SK-N-DZ (cell line): Measurements from ENCODE around the gene POC1A.
"Not testable (repeated sequence)": the region's sequence is repeated elsewhere in the genome, so short reads cannot be mapped to it uniquely, and the experiment has no call there.

ENCODE experiments used
- DNase-seq: peaks from one replicate; pipeline ENCODE4 v3.0.0-alpha.2; 2015; ENCODE audit warnings: low spot score

The POC1A gene

GRCh38 chr3:52184690-52185089 lies 30.5 kb upstream of the POC1A start:
- no peak for DNase-seq

DNA sequence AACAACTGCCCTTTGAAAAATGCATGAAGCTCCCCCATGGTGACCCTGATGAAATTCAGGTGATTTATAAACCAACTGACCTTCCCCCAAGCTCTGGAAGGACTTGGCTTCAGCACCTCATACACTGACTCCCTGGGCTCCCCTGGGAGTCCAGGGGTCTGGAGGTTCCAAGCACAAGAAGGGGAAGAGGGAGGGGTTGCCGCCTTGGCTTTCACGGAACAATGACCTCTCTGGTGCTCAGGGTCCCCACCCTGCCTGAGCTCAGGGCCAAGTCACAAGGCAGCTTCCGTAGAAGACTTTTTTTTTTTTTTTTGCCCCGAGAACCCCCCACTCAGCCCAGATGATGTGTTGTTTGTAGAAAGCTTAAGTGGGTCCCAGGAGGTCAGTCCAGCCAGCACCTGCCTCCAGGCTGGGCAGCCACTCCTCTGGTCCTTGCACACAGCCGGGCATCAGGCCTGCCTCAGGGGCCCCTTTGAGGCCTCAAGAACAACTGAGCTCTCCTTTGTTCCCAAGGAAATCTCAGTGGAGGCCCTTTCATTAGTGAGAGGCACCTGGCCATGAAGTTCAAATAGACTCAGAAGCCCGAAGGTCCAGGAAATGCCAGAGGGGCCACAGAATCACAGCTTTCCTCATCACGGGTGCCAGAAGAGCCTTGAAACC lies 29.7 kb upstream of the POC1A start:
- no peak for DNase-seq

GRCh38 chr3:52182691-52183090 lies 28.5 kb upstream of the POC1A start:
- DNase-seq, result no peak

DNA sequence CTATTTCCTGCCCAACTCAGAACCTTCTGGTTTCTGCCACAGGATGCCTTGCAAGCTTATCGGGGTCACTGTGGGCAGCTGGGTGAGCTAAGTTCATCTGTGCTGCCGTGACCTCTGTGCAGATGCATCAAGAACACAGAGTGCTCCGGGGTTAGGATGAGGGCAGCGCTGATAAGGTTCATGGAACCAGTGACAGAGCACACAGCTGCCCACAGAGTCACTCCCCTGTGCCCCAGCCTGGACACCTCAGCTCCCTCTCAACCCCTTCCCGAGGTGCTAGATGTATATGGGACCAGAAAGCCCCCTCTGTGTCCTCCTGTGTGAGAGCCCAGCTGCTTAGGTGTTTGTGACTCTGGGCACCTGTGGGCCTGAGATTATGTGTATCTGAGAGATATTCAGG lies 28.0 kb upstream of the POC1A start:
- DNase-seq, result no peak

- DNase-seq, result no peak
Observed at GRCh38 chr3:52181543-52181942, 27.3 kb upstream of the POC1A start.

- no peak for DNase-seq
Observed at GRCh38 chr3:52178537-52178936, 24.3 kb upstream of the POC1A start.

- not testable (repeated sequence) for DNase-seq
Observed at GRCh38 chr3:52178126-52178525, 23.9 kb upstream of the POC1A start.

- no peak for DNase-seq
Observed at GRCh38 chr3:52177701-52178042, 23.4 kb upstream of the POC1A start.

DNA sequence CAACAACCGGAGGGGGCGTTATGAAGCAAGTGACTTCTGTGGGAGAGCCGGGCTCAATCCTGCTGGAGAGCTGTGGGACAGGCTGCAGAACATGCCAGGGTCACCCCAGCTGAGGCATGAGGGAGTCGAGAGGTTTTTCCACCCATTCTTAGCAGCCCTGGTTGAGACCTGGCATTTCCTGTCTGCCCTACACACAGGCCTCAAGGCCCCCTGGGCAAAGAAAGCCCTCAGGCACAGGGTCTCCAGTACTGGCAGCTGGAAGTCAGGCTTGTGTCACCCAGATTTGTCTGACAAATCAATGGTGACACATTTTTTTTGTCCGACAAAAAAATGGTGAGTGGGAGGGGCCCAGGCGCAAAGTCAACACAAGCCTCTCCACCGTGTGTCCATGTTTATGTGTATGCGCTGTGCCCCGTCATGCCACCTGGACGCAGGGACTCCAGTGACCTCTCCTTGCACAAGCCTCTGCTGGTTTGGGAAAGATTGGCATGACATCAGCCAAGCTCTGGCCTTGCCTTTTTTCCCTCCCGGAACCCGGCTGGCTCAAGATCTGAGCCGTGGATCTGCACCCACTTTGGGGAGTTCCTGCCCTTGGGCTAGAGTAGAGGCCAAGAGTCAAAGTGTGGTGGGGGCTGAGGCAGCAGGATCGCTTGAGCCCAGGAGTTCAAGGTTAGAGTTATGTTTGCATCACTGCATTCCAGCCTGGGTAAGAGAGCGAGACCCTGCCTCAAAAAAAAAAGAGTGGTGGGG lies 22.9 kb upstream of the POC1A start:
- DNase-seq, result no peak

DNA sequence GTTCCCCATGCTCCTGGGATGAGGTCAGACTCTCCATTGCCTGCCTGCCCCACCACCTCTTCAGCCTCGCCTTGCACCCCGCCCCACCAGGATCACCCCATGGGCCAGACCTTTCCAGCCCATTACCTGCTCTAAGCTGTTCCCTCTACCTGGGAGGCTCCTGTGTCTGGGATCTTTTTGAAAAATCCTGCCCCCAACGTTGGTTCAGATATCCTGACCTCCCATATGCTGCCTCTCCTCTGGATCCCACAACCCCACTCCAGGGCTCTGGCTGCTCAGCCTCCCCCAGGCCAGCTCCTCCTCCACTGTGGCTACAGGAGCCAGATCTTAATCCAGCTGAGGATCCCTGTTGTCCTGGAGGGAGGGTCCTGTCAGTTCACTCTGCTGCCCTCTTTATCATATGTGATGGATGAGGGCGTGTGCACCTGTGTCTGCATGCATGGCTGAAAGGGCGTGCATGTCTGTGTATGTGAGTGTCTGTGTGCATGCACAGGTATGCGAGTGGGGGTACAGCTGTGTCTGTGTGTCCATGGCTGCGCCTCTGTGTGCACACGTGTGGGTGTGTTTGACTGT lies 22.0 kb upstream of the POC1A start:
- no peak for DNase-seq

DNA sequence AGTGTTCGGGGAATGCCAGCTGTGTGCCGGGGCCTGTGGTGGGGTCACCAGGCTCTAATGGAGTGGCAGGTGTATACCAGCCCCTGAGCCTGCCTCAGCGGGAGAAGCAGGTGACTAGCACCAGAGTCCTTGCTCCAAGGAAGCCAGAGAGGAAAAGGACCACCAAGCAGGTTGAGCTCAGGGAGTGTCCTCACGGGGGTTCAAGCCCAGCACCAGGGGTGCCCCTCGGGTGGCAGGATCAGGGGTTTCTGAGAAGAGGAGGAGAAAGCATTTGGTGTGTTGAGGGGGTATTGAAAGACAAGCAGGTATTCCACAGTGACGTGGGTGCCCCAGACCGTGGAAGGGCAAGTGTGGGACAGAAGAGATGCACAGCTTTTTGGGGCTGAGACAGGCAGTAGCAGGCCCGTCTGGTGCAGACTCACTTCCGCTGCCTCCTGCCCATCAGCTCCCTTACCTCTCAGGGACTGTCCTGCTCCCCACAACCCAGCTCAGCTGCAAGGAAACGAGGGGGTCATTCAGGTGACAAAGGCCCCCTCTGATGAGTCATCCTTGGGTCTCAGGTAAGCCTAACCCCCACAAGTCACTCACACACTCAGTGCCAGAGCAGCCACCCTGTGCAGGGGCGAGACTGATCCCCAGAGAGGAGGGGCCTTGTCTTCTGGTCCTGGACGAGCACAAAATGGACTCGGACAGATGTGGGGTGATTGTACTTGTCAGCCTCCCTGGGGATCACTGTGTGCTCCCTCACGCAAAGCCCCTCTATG lies 21.4 kb upstream of the POC1A start:
- no peak for DNase-seq

GRCh38 chr3:52174896-52175295 lies 20.7 kb upstream of the POC1A start:
- no peak for DNase-seq

DNA sequence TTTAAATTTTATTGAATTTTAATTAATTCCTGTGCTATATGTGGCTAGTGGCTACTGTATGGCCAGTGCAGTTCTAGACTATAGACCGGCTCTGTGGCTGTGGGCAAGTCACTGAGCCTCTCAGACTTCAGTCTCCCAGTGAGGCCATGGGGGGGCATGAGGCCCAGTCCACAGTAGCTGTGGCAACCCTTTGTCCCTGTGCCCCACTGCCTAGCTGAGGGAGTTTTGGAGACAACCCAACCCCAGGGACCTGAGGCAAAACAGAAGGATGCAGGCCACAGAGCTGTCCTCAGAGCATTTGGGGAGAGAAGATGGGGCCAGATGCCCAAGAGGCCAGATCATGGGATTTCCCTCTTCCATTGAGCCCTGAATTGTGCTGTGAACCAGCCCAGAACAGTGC lies 18.9 kb upstream of the POC1A start:
- no peak for DNase-seq

GRCh38 chr3:52172262-52172757 lies 18.1 kb upstream of the POC1A start:
- DNase-seq, result no peak

DNA sequence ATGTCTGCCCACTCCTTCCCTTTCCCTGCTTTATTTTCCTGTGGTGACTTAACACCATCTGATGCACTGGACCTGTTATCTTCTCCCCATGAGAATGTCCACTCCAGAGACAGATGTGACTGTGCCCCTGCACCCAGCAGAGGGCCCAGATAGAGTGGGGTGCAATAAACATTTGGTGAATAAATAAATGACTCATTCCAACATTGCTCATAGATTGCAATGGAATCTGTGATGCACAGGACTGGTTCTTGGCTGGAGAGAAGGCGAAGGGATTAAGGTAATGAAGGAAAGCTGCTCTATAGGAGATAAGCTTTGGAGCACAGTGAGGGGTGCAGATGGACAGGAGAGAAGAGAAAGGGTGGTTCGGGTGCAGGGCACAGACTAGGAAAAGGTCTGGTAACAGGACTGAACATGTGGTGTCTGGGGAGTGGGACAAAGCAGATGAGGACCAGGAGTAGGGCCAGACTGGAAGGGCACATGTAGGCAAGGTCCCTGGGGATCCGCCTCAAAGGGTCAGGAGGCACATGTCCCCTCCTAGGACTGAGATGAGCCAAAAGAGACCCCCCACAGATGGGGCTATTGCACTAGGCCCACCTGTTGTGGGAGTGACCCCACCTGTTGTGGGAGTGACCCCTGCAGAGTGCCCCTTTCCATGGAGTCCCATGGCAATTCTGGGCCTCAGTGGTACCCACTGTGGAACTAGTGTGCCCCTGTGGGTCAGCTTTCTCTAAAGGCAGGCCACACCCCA lies 17.5 kb upstream of the POC1A start:
- DNase-seq, result no peak

- DNase-seq, result not testable (repeated sequence)
Observed at GRCh38 chr3:52170217-52170616, 16.0 kb upstream of the POC1A start.

DNA sequence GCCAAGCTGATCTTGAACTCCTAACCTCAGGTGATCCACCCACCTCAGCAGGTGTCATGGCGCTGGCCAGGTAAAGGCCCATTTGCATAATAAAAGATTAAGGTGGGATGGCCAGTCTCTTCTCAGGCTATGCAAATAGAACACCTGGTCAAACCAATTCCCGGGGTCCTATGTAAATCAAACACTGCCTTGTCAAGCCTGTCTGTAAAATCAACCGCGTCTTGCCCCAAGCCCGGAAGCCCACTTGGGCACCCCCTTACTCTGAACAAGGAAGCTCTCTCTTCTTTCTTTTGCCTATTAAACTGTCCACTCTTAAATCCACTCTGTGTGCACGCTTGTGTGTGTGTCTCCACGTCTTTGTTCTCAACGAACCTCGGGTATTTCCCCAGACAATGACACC lies 13.0 kb upstream of the POC1A start:
- no peak for DNase-seq

DNA sequence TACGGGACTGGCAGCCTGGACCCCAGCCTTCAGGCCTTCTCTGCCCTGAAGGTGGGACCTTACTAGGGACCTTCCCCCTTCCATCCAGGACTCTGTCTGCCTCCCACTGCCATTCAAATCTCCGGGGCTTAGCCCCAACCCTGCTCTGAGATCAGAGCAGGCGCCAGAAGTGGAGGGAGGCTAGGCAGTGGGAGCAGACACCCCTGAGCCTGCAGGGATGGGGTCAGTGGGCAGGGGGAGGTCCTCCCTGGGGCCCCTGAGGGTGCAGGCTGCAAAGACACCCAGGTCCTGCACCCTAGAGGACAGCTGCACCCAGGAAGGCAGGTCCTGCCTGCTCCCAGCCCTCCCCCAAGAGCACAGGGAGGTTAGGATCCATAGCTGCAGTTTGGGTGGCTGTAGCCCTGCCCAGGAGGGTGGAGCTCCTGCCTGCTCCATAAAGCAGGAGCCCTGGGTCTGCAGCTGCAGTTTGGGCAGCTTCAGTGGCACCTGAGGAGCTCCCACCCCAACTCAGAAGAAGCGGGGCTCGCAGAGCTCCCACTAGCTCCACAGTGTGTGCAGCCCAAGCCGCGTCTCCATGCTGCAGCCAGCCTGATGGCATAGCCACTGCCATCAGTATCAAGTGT lies 8.1 kb upstream of the POC1A start:
- no peak for DNase-seq

GRCh38 chr3:52159503-52159902 lies 5.3 kb upstream of the POC1A start:
- DNase-seq, result no peak

DNA sequence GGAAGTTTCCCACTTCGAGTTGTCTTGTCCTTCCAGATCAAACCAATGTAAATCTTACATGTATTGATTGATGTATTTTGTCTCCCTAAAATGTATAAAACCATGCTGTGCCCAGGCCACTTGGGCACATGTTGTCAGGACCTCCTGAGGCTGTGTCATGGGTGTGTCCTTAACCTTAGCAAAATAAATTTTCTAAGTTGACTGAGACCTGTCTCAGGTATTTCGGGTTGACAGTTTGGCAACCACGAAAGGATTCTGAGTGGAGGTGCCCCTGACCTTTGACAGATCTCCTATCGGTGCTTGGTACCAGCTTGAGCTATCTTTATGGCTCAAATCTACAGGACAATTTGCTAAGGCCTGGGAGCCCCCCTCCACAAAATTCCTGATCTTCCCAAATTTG lies 1.7 kb upstream of the POC1A start:
- no peak for DNase-seq
